A673 (cell line): ENCODE results near the gene HHEX.

Experiments
- EZH2 ChIP-seq: fragments of 200-600 bp; sonication (generic); IDR thresholded peaks from 2 replicates; pipeline ENCODE4 v1.6.1; 2017; ENCODE audit warnings: borderline replicate concordance, low read depth, mild to moderate bottlenecking, mixed read lengths, antibody characterized with exemption, low read length; ENCODE audit not compliant: poor library complexity, severe bottlenecking
- TF ChIP-seq, protein P1 (sequence below): fragments of 300-800, 200-600 bp; sonication (generic); conservative IDR thresholded peaks from 2 replicates; pipeline ENCODE4 v1.5.1; 2017; ENCODE audit warnings: low read depth, mild to moderate bottlenecking, antibody characterized with exemption, low read length, moderate library complexity, mixed read lengths

DNA sequence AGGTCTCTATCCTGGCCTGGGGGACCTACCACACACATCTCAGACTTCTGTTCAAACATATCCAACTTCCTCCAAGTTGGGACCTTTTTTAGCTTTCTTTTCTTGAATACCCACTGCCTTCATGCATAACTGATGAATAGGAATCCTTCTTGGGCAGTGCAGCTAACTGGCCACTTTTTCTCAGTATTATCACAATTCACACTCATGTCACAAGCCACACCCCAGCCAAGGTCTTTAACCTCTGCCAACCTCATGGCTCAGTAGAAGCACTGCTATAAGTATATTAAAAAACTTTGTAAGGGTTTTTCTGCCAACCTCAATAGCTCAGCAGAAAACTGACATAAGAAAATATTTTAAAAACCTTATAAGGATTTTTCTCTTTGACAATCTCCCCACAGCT, 44.5 kb downstream of the HHEX start:
- TF ChIP-seq, protein P1, sequence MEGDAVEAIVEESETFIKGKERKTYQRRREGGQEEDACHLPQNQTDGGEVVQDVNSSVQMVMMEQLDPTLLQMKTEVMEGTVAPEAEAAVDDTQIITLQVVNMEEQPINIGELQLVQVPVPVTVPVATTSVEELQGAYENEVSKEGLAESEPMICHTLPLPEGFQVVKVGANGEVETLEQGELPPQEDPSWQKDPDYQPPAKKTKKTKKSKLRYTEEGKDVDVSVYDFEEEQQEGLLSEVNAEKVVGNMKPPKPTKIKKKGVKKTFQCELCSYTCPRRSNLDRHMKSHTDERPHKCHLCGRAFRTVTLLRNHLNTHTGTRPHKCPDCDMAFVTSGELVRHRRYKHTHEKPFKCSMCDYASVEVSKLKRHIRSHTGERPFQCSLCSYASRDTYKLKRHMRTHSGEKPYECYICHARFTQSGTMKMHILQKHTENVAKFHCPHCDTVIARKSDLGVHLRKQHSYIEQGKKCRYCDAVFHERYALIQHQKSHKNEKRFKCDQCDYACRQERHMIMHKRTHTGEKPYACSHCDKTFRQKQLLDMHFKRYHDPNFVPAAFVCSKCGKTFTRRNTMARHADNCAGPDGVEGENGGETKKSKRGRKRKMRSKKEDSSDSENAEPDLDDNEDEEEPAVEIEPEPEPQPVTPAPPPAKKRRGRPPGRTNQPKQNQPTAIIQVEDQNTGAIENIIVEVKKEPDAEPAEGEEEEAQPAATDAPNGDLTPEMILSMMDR, result no peak
- TF ChIP-seq EZH2, result no peak
